Right ventricle myocardium inferior (tissue), 1 donor: ENCODE measurements around the gene PNMA1. TPM values are rescaled to one million over a fixed set of nuclear protein-coding genes. Genes with fewer than 3 reads are reported as not detected.
A peak's percentile ranks its signal among the peaks of the same experiment; 100 is the strongest.

Experiments used
- ATAC-seq: fragments of 200-7000 bp; cut with Tn5 transposase; one replicate; pipeline ENCODE4 v1.9.1; 2020; ENCODE audit warnings: mild to moderate bottlenecking, moderate library complexity
- DNase-seq: peaks from one replicate; pipeline ENCODE4 v3.0.0; 2021; ENCODE audit errors: missing footprints
- intact Hi-C: fragments of 100-400 bp; cut with DNase I; formaldehyde crosslinking; loops from one replicate; pipeline ENCODE4 v1.11.0; 2022
- long read RNA-seq: library from polyadenylated mRNA; unstranded; transcript quantifications from one replicate; pipeline ENCODE4 v2.0.0, GENCODE V29; 2021
- total RNA-seq: library from RNA; stranded (reverse); fragmentation: NEBNext Ultra II Directional; extraction: Animal tissue kit (Norgen Biotek cat#: 25700); gene quantifications from one replicate; pipeline ENCODE4 v1.2.1, GENCODE V29; 2021
- donor health status: DM: no; HTN: yes; CAD: no; lungs with severe emphysema.

Gene PNMA1
- 14.9 TPM for total RNA-seq
- long read RNA-seq, transcript PNMA1-201 (1 exons, 2,590 nt), result major isoform, 18 of 18 reads
- long read RNA-seq, partial matches to known transcripts, result 0 of 18 reads
- long read RNA-seq, other reads (novel, unspliced or antisense), result 0 of 18 reads

- intact Hi-C loops, result loop anchor here (5.0 kb wide), 1 partner anchor 67 kb away; no protein-coding TSS in a partner anchor
- ATAC-seq (peak; percentile 93), DNase-seq (peak; percentile 92)
Observed at GRCh38 chr14:73713803-73714655, at the start of gene PNMA1. Gene PNMA1, minus strand, starts transcription at chr14:73714384. Its CDS starts 745 bp downstream, at chr14:73713639.

GRCh38 chr14:73763396-73763795, 49.2 kb upstream of the PNMA1 start:
- DNase-seq (no peak), ATAC-seq (no peak)
- intact Hi-C loops, result no loop called here

GRCh38 chr14:73762375-73762822, 48.2 kb upstream of the PNMA1 start:
- ATAC-seq (no peak), DNase-seq (no peak)
- intact Hi-C loops, result no loop called here

- no peak for DNase-seq
- intact Hi-C loops, result loop anchor here (2.0 kb wide), 1 partner anchor 25 kb away; no protein-coding TSS in a partner anchor
Observed at GRCh38 chr14:73761618-73762355, 47.6 kb upstream of the PNMA1 start.

GRCh38 chr14:73760598-73761586, 46.7 kb upstream of the PNMA1 start:
- ATAC-seq (no peak), DNase-seq (no peak)
- intact Hi-C loops, result loop anchor here (2.0 kb wide), 1 partner anchor 26 kb away; no protein-coding TSS in a partner anchor

More at GRCh38 chr14:73761618-73762355, 47.6 kb upstream of the PNMA1 start:
- ATAC-seq, result no peak

- ATAC-seq (peak; percentile 87), DNase-seq (peak; percentile 99)
- intact Hi-C loops, result loop anchor here (2.0 kb wide), 1 partner anchor 27 kb away; no protein-coding TSS in a partner anchor
Observed at GRCh38 chr14:73759714-73760597, 45.8 kb upstream of the PNMA1 start.

GRCh38 chr14:73759183-73759713, 45.1 kb upstream of the PNMA1 start:
- ATAC-seq, result peak; percentile 30
- DNase-seq, result peak; percentile 90
- intact Hi-C loops, result no loop called here

GRCh38 chr14:73758392-73759182, 44.4 kb upstream of the PNMA1 start:
- ATAC-seq, result peak; percentile 1
- intact Hi-C loops, result no loop called here
- DNase-seq, result peak; percentile 88

- ATAC-seq, result no peak
- DNase-seq, result no peak
- intact Hi-C loops, result no loop called here
Observed at GRCh38 chr14:73757876-73758391, 43.8 kb upstream of the PNMA1 start.

GRCh38 chr14:73757381-73757780, 43.2 kb upstream of the PNMA1 start:
- DNase-seq (no peak), ATAC-seq (no peak)
- intact Hi-C loops, result no loop called here

- ATAC-seq (no peak), DNase-seq (no peak)
- intact Hi-C loops, result loop anchor here (2.0 kb wide), 1 partner anchor 27 kb away; no protein-coding TSS in a partner anchor
Observed at GRCh38 chr14:73755434-73756014, 41.3 kb upstream of the PNMA1 start.

GRCh38 chr14:73754911-73755360, 40.8 kb upstream of the PNMA1 start:
- ATAC-seq (peak; percentile 20), DNase-seq (no peak)
- intact Hi-C loops, result loop anchor here (2.0 kb wide), 1 partner anchor 26 kb away; no protein-coding TSS in a partner anchor

- DNase-seq (peak; percentile 76), ATAC-seq (peak; percentile 24)
- intact Hi-C loops, result loop anchor here (2.0 kb wide), 1 partner anchor 25 kb away; no protein-coding TSS in a partner anchor
Observed at GRCh38 chr14:73753887-73754795, 40.0 kb upstream of the PNMA1 start.

GRCh38 chr14:73753124-73753886, 39.1 kb upstream of the PNMA1 start:
- peak; percentile 83 for DNase-seq
- peak; percentile 23 for ATAC-seq
- intact Hi-C loops, result no loop called here
